Stimulated activated CD8-positive, alpha-beta memory T cell treated with anti-CD3 and anti-CD28 coated beads, Interleukin-12 subunit alpha, Interleukin-12 subunit beta, amount 100 ng/mL, for 24 hours (primary cell): ENCODE measurements around the gene SURF2.
"Not testable (repeated sequence)": the region's sequence is repeated elsewhere in the genome, so short reads cannot be mapped to it uniquely, and the experiment has no call there.

Source experiments
- DNase-seq: peaks from one replicate; pipeline ENCODE4 v3.0.0-alpha.2; 2020; ENCODE audit errors: extremely low read depth

Gene SURF2

DNA sequence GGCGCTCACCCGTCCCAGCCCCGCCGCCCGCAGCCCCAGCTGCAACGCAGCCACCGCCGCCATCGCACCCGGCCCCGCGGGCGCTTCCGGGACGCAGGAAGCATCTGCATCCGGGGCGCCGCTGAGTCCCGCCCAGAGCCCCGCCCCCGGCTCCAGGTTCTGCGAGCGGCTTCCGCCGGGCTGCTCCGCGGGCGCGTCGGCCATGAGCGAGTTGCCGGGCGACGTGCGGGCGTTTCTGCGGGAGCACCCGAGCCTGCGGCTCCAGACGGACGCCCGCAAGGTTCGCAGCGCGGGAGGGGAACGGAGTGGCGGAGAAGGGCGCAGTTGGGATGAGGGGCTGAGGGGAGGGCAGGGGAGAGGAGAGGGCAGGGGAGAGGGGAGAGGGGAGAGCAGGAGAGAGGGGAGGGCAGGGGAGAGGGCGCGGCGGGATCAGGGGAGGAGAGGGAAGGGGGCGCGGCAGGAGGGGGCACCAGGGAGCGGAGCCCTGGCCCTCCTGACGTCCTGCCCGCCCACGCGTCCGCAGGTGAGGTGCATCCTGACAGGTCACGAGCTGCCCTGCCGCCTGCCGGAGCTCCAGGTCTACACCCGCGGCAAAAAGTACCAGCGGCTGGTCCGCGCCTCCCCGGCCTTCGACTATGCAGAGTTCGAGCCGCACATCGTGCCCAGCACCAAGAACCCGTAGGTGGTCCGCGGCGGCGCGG, at the start of gene SURF2, which contains the start of gene SURF1:
Gene SURF2 (plus strand): TSS at position 160 of the 701 bp plus-strand sequence. CDS start 43 bp downstream, at position 203.
Gene SURF1 (minus strand): TSS at position 97 of the 701 bp plus-strand sequence. CDS start 34 bp downstream, at position 63.
- DNase-seq = peak; percentile 84

- no peak for DNase-seq
These were observed 49.0 kb upstream of the SURF2 start for GRCh38 chr9:133307301-133307700.

DNA sequence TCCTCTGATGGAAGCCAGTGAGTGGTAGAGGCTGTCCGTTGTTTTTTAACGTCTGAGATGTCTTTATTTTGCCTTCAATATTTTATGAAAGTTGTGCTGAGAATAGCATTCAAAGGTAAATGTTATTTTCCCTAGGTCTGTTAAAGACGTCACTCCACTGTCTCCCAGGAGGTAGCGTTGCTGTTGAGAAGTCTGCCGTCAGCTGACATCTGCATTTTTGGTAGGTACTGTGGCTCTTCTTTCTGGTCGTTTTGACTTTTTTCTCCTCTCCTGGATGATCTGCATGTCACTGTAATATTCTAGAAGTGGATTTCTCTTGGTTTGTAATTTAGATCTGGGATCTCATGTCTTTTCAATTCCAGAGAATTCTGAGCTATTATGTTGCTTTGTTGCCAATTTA, 46.7 kb upstream of the SURF2 start:
- DNase-seq = no peak

DNA sequence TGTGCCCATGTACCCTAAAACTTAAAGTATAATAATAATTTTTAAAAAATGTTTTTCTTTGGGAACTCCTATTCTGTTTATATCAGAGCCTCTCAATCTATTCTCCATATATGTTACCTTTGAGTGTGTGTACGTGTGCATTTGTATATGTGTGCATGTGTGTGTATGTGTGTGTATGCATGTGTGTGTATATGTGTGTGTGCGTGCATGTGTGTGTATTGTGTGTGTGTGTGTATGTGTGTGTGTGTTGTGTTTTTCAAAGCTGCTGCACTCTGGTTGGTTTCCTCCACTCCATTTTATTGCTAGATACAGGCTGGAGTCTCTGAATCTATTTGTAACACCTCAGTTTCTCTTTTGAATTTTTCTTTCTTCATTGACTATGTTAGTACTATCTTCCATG, 40.4 kb upstream of the SURF2 start:
- DNase-seq = no peak

DNA sequence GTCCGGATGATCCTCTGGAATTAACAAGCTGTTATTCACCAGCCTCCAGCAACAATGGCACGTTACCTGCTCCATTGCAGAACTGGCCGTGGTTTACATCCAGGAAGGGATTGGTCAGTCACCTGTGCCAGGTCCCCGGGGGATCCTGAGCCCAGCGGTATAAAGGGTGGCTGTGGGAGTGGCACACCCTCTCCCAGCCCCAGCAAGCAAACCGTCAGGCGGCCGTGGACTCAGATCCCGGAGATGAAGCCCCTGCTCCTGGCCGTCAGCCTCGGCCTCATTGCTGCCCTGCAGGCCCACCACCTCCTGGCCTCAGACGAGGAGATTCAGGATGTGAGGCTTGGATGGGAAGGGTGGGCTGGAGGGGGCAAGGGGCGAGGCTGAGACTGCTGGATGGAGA, 38.8 kb upstream of the SURF2 start:
- not testable (repeated sequence) for DNase-seq

GRCh38 chr9:133320421-133320881, 35.9 kb upstream of the SURF2 start:
- no peak for DNase-seq

GRCh38 chr9:133321411-133321935, 34.9 kb upstream of the SURF2 start:
- DNase-seq = no peak

DNA sequence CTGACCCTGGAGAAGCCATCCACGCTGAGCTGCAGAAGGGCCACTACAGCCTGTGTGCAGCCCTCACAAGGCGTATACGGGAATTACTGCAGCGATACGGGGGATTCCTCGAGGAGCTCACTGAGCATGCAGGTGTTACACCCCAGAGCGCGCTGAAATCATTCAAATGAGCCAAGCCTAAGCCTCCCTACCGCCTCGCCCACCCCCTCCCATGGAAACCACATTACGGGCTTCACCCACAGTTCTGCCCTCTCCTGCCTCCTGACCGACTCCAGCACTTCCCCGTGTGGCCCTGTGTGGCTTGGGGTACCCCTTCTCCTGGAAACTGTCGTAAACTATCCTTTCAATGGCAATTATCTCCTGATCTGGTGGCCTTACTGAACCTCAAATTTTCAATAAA, 33.6 kb upstream of the SURF2 start:
- DNase-seq = no peak

DNA sequence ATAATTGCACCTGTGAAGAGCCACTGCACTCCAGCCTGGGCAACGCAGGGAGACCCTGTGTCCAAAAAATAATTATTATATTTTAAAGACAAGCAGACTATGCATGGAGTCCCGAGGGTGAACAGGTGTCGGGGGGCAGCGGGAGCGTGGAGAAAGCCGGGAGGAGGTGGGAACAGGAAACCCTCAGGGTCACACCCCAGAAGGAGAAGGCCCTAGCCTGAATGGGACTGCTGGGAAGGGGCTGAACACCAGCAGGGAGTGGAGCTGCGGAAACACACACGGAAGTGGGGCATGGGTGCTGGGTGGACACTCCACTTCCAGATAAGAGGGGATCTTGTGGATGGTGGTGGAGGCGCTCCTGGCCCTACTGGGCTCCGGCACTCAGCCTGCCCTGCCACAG, 33.1 kb upstream of the SURF2 start:
- DNase-seq = no peak

- no peak for DNase-seq
These were observed 32.2 kb upstream of the SURF2 start for GRCh38 chr9:133323991-133324703.

DNA sequence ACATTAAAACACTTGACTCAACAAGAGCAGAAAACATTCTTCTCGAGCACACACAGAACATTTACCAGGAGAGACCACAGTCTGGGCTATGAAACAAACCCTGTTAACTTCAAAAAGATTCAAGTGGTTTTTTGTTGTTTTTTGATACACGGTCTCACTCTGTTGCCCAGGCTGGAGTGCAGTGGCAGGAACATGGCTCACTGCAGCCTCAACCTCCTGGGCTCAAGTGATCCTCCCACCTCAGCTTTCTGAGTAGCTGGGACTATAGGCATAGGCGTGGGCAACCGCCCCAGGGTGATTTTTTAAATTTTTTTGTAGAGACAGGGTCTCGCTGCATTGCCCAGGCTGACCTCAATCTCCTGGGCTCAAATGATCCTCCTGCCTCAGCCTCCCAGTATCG, 29.3 kb upstream of the SURF2 start:
- DNase-seq = not testable (repeated sequence)

- DNase-seq = no peak
These were observed 28.4 kb upstream of the SURF2 start for GRCh38 chr9:133327834-133328484.

DNA sequence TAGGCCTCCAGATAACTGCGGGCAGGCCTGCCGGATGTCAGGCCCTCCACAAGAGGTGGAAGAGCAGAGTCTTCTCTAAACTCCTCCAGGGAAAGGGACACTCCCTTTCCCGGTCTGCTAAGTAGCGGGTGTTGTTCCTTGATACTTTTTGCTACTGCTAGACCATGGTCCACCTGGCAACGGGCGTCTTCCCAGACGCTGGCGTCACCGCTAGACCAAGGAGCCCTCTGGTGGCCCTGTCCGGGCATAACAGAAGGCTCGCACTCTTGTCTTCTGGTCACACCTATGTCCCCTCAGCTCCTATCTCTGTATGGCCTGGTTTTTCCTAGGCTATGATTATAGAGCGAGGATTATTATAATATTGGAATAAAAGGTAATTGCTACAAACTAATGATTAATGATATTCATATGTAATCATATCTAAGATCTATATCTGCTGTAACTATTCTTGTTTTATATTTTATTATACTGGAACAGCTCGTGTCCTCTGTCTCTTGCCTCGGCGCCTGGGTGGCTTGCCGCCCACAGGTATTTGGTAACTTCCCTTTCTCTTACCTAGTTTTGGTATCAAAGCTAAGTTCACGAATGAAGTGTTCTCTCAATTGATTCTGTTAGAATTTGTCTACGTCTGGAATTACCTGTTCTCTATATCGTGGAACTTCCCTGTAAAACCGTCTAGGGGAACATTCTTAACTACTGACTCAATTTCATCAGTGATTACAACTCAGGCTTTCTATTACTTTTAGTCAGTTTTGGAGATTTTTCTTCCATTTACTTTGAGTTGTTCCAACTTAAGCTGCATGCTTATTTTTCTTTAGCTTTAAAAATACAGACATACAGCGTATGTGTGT, 26.8 kb upstream of the SURF2 start:
- DNase-seq = not testable (repeated sequence)

GRCh38 chr9:133331221-133331620, 25.1 kb upstream of the SURF2 start:
- DNase-seq = no peak

DNA sequence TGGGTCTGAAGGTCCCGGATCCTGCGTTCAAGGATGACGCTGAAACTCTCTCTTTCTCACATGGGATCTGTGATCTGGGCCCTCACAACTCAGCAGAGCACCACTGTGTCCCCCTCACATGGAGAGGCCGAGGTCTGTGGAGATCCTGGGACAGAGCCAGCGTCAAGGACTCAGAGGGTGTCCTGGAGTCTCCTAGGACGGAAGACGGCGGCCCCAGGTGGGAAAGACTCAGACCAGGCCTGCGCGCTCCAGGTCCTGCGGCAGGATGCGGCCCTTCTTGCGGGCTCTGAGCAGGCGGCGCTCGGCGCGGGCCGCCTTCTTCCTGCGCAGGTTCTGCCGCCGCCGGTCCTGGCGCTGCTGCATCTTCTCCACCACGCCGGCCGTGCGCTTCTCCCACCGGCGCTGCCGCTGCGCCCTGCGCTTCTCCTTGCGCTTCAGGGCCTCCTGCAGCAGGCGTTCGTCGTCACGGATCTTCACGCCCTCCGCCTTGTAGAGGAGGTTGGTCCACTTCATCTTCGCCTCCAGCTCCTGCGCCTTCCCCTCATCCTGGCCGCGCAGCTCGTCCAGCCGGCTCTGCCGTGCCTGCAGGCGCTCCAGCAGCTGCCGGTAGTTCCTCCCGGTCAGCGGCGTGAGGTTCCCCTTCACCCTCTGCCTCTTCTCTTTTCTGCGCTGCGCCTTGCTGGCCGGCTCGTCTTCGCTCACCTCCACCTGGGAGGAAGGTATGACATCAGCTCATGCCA, 24.5 kb upstream of the SURF2 start:
- no peak for DNase-seq

- no peak for DNase-seq
These were observed 24.0 kb upstream of the SURF2 start for GRCh38 chr9:133332381-133332730.

DNA sequence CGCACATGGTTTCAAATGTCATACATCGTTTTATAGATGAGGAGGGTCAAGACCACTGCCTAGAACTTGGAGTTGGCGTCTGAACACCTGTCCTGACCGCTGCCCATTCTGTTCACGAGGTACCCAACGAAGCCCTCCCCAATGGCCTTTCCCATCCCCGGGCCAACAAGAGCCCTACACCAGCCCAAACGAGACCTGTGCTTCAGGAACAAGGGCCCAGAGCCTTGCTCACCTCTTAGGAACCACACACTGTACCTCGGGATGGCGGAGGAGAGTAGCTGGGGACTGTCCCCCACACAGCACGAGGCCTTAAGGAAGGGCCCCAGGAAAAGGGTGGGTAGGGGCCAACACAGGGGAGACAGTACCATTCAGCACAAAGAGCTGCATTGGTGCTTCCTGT, 23.3 kb upstream of the SURF2 start:
- no peak for DNase-seq

GRCh38 chr9:133333566-133333965, 22.8 kb upstream of the SURF2 start:
- DNase-seq = no peak

DNA sequence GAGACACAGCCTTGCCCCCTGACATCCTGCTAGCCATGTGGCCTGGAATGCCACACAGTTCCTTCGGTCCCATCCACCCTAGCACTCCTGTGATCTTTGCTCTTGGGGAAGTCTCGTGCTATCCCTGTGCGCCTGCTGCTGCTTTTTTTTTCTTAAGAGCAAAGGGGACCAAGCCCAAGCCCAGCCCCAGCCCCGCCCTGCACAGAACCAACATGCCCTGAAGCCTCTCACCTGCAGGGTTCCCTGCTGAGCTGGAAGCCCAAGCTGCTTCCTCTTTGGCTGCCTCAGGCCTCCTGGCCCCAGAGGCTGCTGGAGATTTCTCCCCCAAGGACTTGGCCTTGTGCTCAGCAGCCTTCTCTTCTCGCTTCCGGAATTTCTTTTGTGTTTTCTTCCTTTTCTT, 22.2 kb upstream of the SURF2 start:
- no peak for DNase-seq

- DNase-seq = not testable (repeated sequence)
These were observed 21.5 kb upstream of the SURF2 start for GRCh38 chr9:133334888-133335287.
